Panc1 (cell line): ENCODE measurements around the gene CAPN11. TPM values are rescaled to one million over a fixed set of nuclear protein-coding genes. Genes with fewer than 3 reads are reported as not detected.

Experiments
- ATAC-seq: fragments of 200-7000 bp; cut with Tn5 transposase; 2 replicates; pipeline ENCODE4 v1.9.1; 2020; ENCODE audit warnings: mild to moderate bottlenecking, moderate library complexity
- BruUV-seq: library from RNA; stranded (reverse); fragments of 400-500 nt; replicated peaks from 2 replicates; lab custom pipeline; 2021; lab: Mats Ljungman, UMichigan
- CTCF ChIA-PET: fragments of 300-600 bp; sonication (Branson Sonifier 250); formaldehyde crosslinking; loops from one replicate; lab custom pipeline; 2022; ENCODE audit warnings: antibody characterized with exemption; lab: Charles Lee
- POLR2A ChIA-PET: fragments of 300-600 bp; sonication (Branson Sonifier 250); formaldehyde crosslinking; loops from one replicate; lab custom pipeline; 2022; ENCODE audit warnings: antibody characterized with exemption; lab: Charles Lee
- DNase-seq: peaks from one replicate; pipeline ENCODE4 v3.0.0-alpha.2; 2010; ENCODE audit warnings: low read depth, low spot score
- H3K27ac ChIP-seq: 2 replicates; pipeline ENCODE4 v1.5.1; 2011; ENCODE audit warnings: mild to moderate bottlenecking, low read length, inconsistent platforms
- H3K27me3 ChIP-seq: fragments of 200-500 bp; sonication (Bioruptor generic); 2 replicates; pipeline ENCODE4 v1.6.0; 2014; ENCODE audit warnings: low read length, inconsistent platforms; ENCODE audit not compliant: control insufficient read depth, insufficient read depth
- H3K36me3 ChIP-seq: fragments of 200-500 bp; sonication (Bioruptor generic); 2 replicates; pipeline ENCODE4 v1.5.1; 2014; ENCODE audit warnings: inconsistent platforms, mild to moderate bottlenecking, low read length, moderate library complexity; ENCODE audit not compliant: control insufficient read depth, insufficient read depth
- H3K4me1 ChIP-seq: 2 replicates; pipeline ENCODE4 v1.5.1; 2011; ENCODE audit warnings: inconsistent platforms, mild to moderate bottlenecking, low read length, moderate library complexity; ENCODE audit not compliant: control insufficient read depth, insufficient read depth
- H3K4me3 ChIP-seq, 2 experiments: 2 replicates each; pipeline ENCODE4 v1.5.1; 2011 to 2012; ENCODE audit warnings: low read depth in 2 of 2, low read length in 2 of 2, mild to moderate bottlenecking in 2 of 2, inconsistent platforms in 1 of 2, moderate library complexity in 1 of 2
- H3K9me3 ChIP-seq: fragments of 200-500 bp; sonication (Bioruptor generic); 2 replicates; pipeline ENCODE4 v1.5.1; 2014; ENCODE audit warnings: low read depth, mild to moderate bottlenecking, inconsistent platforms, low read length, moderate library complexity; ENCODE audit not compliant: control insufficient read depth, insufficient read depth
- CTCF ChIP-seq: fragments of 450-650 bp; IDR thresholded peaks from 2 replicates; pipeline ENCODE4 v1.5.1; 2017; ENCODE audit warnings: mild to moderate bottlenecking
- POLR2AphosphoS5 ChIP-seq: IDR thresholded peaks from 2 replicates; pipeline ENCODE4 v1.6.1; 2012; ENCODE audit warnings: mild to moderate bottlenecking, low read depth, low read length, moderate library complexity
- REST ChIP-seq, 2 experiments: IDR thresholded peaks; 2 replicates each; pipeline ENCODE4 v1.6.1; 2011 to 2012; ENCODE audit warnings: low read depth in 2 of 2, control low read depth in 1 of 2, low read length in 1 of 2, mild to moderate bottlenecking in 1 of 2, moderate library complexity in 1 of 2; ENCODE audit not compliant: insufficient read depth in 1 of 2
- SIN3A ChIP-seq: IDR thresholded peaks from 2 replicates; pipeline ENCODE4 v1.6.1; 2012; ENCODE audit warnings: low read depth, mild to moderate bottlenecking, low read length, moderate library complexity, borderline replicate concordance; ENCODE audit not compliant: insufficient read depth
- TCF7L2 ChIP-seq: IDR thresholded peaks from 2 replicates; pipeline ENCODE4 v1.6.1; 2011; ENCODE audit warnings: mild to moderate bottlenecking, low read depth, low read length, inconsistent platforms
- in situ Hi-C: cut with HindIII; loops from 2 replicates; pipeline ENCODE4 v1.10.0; 2016; ENCODE audit warnings: low sequenced_read_pairs, low pct_unique_long_range_greater_than_20kb
- intact Hi-C: fragments of 100-400 bp; cut with micrococcal nuclease; formaldehyde crosslinking; loops from one replicate; pipeline ENCODE4 v1.10.0; 2022; ENCODE audit not compliant: unreplicated experiment
- total RNA-seq: library from RNA; stranded (reverse); gene quantifications from one replicate; pipeline ENCODE4 v1.2.1, GENCODE V29; 2021; ENCODE audit not compliant: unreplicated experiment

CAPN11 gene
- total RNA-seq, 1 experiment from 2014 or later = 1.2 TPM

GRCh38 chr6:44166116-44166515 lies 7.5 kb downstream of the CAPN11 start:
- Histone ChIP-seq H3K4me1 (0 out of 2 replicates have a peak, but pooled peaks cover 6% of the 10 kb centered on the region), H3K27ac (peak overlapping the region; percentile 11; the same call in 1 of the 2 replicates), H3K4me3 (no peak overlapping the region), H3K9me3 (no peaks in the 10 kb centered on the region), H3K27me3 (no peaks in the 10 kb centered on the region), H3K36me3 (no peaks in the 10 kb centered on the region)
- ATAC-seq (peak; percentile 57), DNase-seq (no peak)
- no TSS peak for BruUV-seq
- ChIA-PET POLR2A (no interaction called here), CTCF (no interaction called here)
- TF ChIP-seq SIN3A = no peak
- TF ChIP-seq CTCF = no peak
- TF ChIP-seq POLR2AphosphoS5 = no peak
- no peak for TF ChIP-seq REST (IDR thresholded peaks at IDR 0.05; ENCODE audit: insufficient read depth in 1 of 2, low read depth in 2 of 2, low read length in 1 of 2)
- TF ChIP-seq TCF7L2 = no peak
- in situ Hi-C loops = no loop called here
- intact Hi-C loops = no loop called here

- ChIA-PET POLR2A (interaction anchor here (1.0 kb wide), 1 partner anchor 81 kb away, joined by 10 read pairs; no protein-coding TSS in a partner anchor), CTCF (no interaction called here)
- Histone ChIP-seq H3K4me1 (0 out of 2 replicates have a peak, but pooled peaks cover 6% of the 10 kb centered on the region), H3K36me3 (no peaks in the 10 kb centered on the region), H3K4me3 (no peak overlapping the region), H3K9me3 (no peaks in the 10 kb centered on the region), H3K27ac (peak overlapping the region; percentile 11; the same call in 1 of the 2 replicates), H3K27me3 (no peaks in the 10 kb centered on the region)
- BruUV-seq = no TSS peak
- DNase-seq = no peak
- TF ChIP-seq SIN3A (no peak), REST (IDR thresholded peaks at IDR 0.05; ENCODE audit: insufficient read depth in 1 of 2, low read depth in 2 of 2, low read length in 1 of 2) (no peak), CTCF (no peak), POLR2AphosphoS5 (no peak), TCF7L2 (no peak)
- in situ Hi-C loops = no loop called here
- ATAC-seq = peak; percentile 49
- intact Hi-C loops = no loop called here
Measured at GRCh38 chr6:44166591-44167184, 8.1 kb downstream of the CAPN11 start.
